ENCODE measurements around the gene NEDD8. TPM values are rescaled to one million over a fixed set of nuclear protein-coding genes. Genes with fewer than 3 reads are reported as not detected.

Gene NEDD8
- total and polyA plus RNA-seq, 2 donors (not counting 1 experiment from before 2014, with no cell fraction given), result 86.7 to 98.5 TPM

- Histone ChIP-seq H3K36me3 (replicated peaks in 1 of 2; ENCODE audit: control extremely low read depth in 1 of 2, control insufficient read depth in 1 of 2, extremely low read depth in 1 of 2, insufficient read depth in 2 of 2, low read length in 1 of 2) (peaks cover 0 to 28% of the 10 kb centered on the region in 2 experiments), H3K4me3 (ENCODE audit: control extremely low read depth in 1 of 5, extremely low read depth in 1 of 5, insufficient read depth in 1 of 5, low read depth in 2 of 5, low read length in 4 of 5) (no peak overlapping the region), H3K9me3 (ENCODE audit: control extremely low read depth in 1 of 3, control insufficient read depth in 2 of 3, insufficient read depth in 1 of 3, low read length in 2 of 3) (no peaks in the 10 kb centered on the region), H4K20me1 (ENCODE audit: control insufficient read depth, insufficient read depth, low read length, poor library complexity, severe bottlenecking) (no peaks in the 10 kb centered on the region), H3K4me2 (replicated peaks; ENCODE audit: low read depth, low read length, poor library complexity, severe bottlenecking) (no peak overlapping the region), H2AFZ (ENCODE audit: insufficient read depth, low read depth, low read length, poor library complexity, severe bottlenecking) (no peak overlapping the region), H3K27ac (ENCODE audit: low read length in 2 of 2) (no peak overlapping the region), H3K79me2 (ENCODE audit: control insufficient read depth, insufficient read depth, low read length) (no peaks in the 10 kb centered on the region), H3K9ac (ENCODE audit: low read length) (no peak overlapping the region), H3K4me1 (ENCODE audit: control insufficient read depth in 2 of 2, insufficient read depth in 2 of 2, low read length in 2 of 2) (no peaks in the 10 kb centered on the region), H3K27me3 (replicated peaks in 1 of 4; ENCODE audit: control extremely low read depth in 1 of 4, control insufficient read depth in 3 of 4, insufficient read depth in 4 of 4, low read length in 3 of 4) (no peaks in the 10 kb centered on the region)
- Mint-ChIP-seq H3K9me3 (ENCODE audit: insufficient read depth) (no peaks in the 10 kb centered on the region), H3K4me3 (no peak overlapping the region), H3K27ac (no peak overlapping the region), H3K27me3 (no peaks in the 10 kb centered on the region), H3K4me1 (no peaks in the 10 kb centered on the region)
- intact Hi-C loops (cut with micrococcal nuclease), result no loop called here
- ChIA-PET CTCF (interaction anchor here (0.6 to 0.8 kb wide), 2 partner anchors 9 to 34 kb away, joined by 3 read pairs; no protein-coding TSS in a partner anchor), POLR2A (no interaction called here)
- ATAC-seq (ENCODE audit: low read depth), result no peak
- 94% methylated on average over 8 of the region's 12 CpGs for WGBS (ENCODE audit: insufficient coverage)
- no peak for DNase-seq
- TF ChIP-seq CTCF (IDR thresholded peaks at IDR 0.05), result no peak
- no peak for TF ChIP-seq EZH2 (IDR thresholded peaks at IDR 0.05; ENCODE audit: borderline replicate concordance, insufficient read depth, low read depth, low read length, poor library complexity, severe bottlenecking)
Observed at GRCh38 chr14:24255931-24256711, 24.0 kb upstream of the NEDD8 start.

GRCh38 chr14:24255438-24255837 lies 23.3 kb upstream of the NEDD8 start:
- H3K4me1 Mint-ChIP-seq, result no peaks in the 10 kb centered on the region
- POLR2A ChIA-PET, result no interaction called here
- Histone ChIP-seq H3K9me3 (ENCODE audit: control extremely low read depth in 1 of 3, control insufficient read depth in 2 of 3, insufficient read depth in 1 of 3, low read length in 2 of 3) (no peaks in the 10 kb centered on the region), H3K9ac (ENCODE audit: low read length) (no peak overlapping the region), H3K4me3 (ENCODE audit: control extremely low read depth in 1 of 5, extremely low read depth in 1 of 5, insufficient read depth in 1 of 5, low read depth in 2 of 5, low read length in 4 of 5) (no peak overlapping the region), H4K20me1 (ENCODE audit: control insufficient read depth, insufficient read depth, low read length, poor library complexity, severe bottlenecking) (no peaks in the 10 kb centered on the region), H3K36me3 (replicated peaks in 1 of 2; ENCODE audit: control extremely low read depth in 1 of 2, control insufficient read depth in 1 of 2, extremely low read depth in 1 of 2, insufficient read depth in 2 of 2, low read length in 1 of 2) (peaks cover 0 to 28% of the 10 kb centered on the region in 2 experiments), H3K79me2 (ENCODE audit: control insufficient read depth, insufficient read depth, low read length) (no peaks in the 10 kb centered on the region), H3K27ac (ENCODE audit: low read length in 2 of 2) (no peak overlapping the region), H2AFZ (ENCODE audit: insufficient read depth, low read depth, low read length, poor library complexity, severe bottlenecking) (no peak overlapping the region), H3K27me3 (replicated peaks in 1 of 4; ENCODE audit: control extremely low read depth in 1 of 4, control insufficient read depth in 3 of 4, insufficient read depth in 4 of 4, low read length in 3 of 4) (no peaks in the 10 kb centered on the region), H3K4me2 (replicated peaks; ENCODE audit: low read depth, low read length, poor library complexity, severe bottlenecking) (no peak overlapping the region), H3K4me1 (ENCODE audit: control insufficient read depth in 2 of 2, insufficient read depth in 2 of 2, low read length in 2 of 2) (no peaks in the 10 kb centered on the region)
- DNase-seq (no peak), ATAC-seq (ENCODE audit: low read depth) (no peak)
- intact Hi-C loops (cut with micrococcal nuclease), result no loop called here
- no peak overlapping the region for H3K27ac Mint-ChIP-seq
- H3K4me3 Mint-ChIP-seq, result no peak overlapping the region
- H3K9me3 Mint-ChIP-seq (ENCODE audit: insufficient read depth), result no peaks in the 10 kb centered on the region
- H3K27me3 Mint-ChIP-seq, result no peaks in the 10 kb centered on the region
- WGBS (ENCODE audit: insufficient coverage), result 97% methylated on average over 6 of the region's 8 CpGs
- CTCF ChIA-PET, result interaction anchor here (0.6 kb wide), 1 partner anchor 9 kb away, joined by 3 read pairs; no protein-coding TSS in a partner anchor
- TF ChIP-seq CTCF (IDR thresholded peaks at IDR 0.05) (no peak), EZH2 (IDR thresholded peaks at IDR 0.05; ENCODE audit: borderline replicate concordance, insufficient read depth, low read depth, low read length, poor library complexity, severe bottlenecking) (no peak)
